IMR-90 (cell line): ENCODE results near the gene GATD1. TPM values are rescaled to one million over a fixed set of nuclear protein-coding genes. Genes with fewer than 3 reads are reported as not detected.

ENCODE experiments used
- ATAC-seq: fragments of 200-7000 bp; cut with Tn5 transposase; 2 replicates; pipeline ENCODE4 v1.9.1; 2020; ENCODE audit warnings: low read depth, mild to moderate bottlenecking, moderate library complexity
- BruUV-seq: library from RNA; stranded (reverse); fragments of 400-500 nt; replicated peaks from 2 replicates; lab custom pipeline; 2021; lab: Mats Ljungman, UMichigan
- CTCF ChIA-PET: fragments of 300-600 bp; formaldehyde crosslinking; extraction: SDS; loops from one replicate; lab custom pipeline; 2021; ENCODE audit warnings: antibody characterized with exemption; lab: Yijun Ruan, JAX
- POLR2A ChIA-PET: fragments of 300-600 bp; sonication (Branson Sonifier 250); formaldehyde crosslinking; loops from one replicate; lab custom pipeline; 2022; ENCODE audit warnings: antibody characterized with exemption; ENCODE audit not compliant: unreplicated experiment; lab: Charles Lee
- DNase-seq: peaks from one replicate; pipeline ENCODE4 v3.0.0; 2013
- H2AFZ ChIP-seq: replicated peaks from 2 replicates; pipeline ENCODE3; 2013; ENCODE audit warnings: low read length, mild to moderate bottlenecking; ENCODE audit not compliant: poor library complexity
- H2AK5ac ChIP-seq: 2 replicates; pipeline ENCODE4 v1.6.1; 2013; ENCODE audit warnings: low read depth, low read length, inconsistent platforms
- H2AK9ac ChIP-seq: replicated peaks from 2 replicates; pipeline ENCODE3; 2013; ENCODE audit warnings: mild to moderate bottlenecking, low read depth, low read length, moderate library complexity; ENCODE audit not compliant: poor library complexity
- H2BK120ac ChIP-seq: 2 replicates; pipeline ENCODE4 v1.6.1; 2013; ENCODE audit warnings: low read depth, low read length, inconsistent platforms
- H2BK15ac ChIP-seq: 3 replicates; pipeline ENCODE4 v1.6.1; 2013; ENCODE audit warnings: low read depth, low read length, inconsistent platforms
- H2BK20ac ChIP-seq: 2 replicates; pipeline ENCODE4 v1.6.1; 2013; ENCODE audit warnings: low read depth, mild to moderate bottlenecking, inconsistent platforms, low read length, moderate library complexity
- H2BK5ac ChIP-seq: 2 replicates; pipeline ENCODE4 v1.6.1; 2013; ENCODE audit warnings: mild to moderate bottlenecking, low read depth, low read length, inconsistent platforms; ENCODE audit not compliant: poor library complexity, severe bottlenecking
- H3K14ac ChIP-seq: replicated peaks from 2 replicates; pipeline ENCODE4 v1.6.1; 2013; ENCODE audit warnings: low read depth, low read length, inconsistent platforms
- H3K18ac ChIP-seq: 2 replicates; pipeline ENCODE4 v1.6.1; 2013; ENCODE audit warnings: low read depth, low read length, control low read depth
- H3K23ac ChIP-seq: 2 replicates; pipeline ENCODE4 v1.6.1; 2013; ENCODE audit warnings: low read depth, low read length, inconsistent platforms
- H3K27ac ChIP-seq: 2 replicates; pipeline ENCODE4 v1.5.1; 2013; ENCODE audit warnings: mild to moderate bottlenecking, control low read depth, low read length; ENCODE audit not compliant: insufficient read depth
- H3K27me3 ChIP-seq: 2 replicates; pipeline ENCODE4 v1.6.1; 2013; ENCODE audit warnings: low read length; ENCODE audit not compliant: control insufficient read depth, insufficient read depth
- H3K36me3 ChIP-seq: 2 replicates; pipeline ENCODE4 v1.6.1; 2013; ENCODE audit warnings: low read length, mixed read lengths; ENCODE audit not compliant: control insufficient read depth, insufficient read depth
- H3K4ac ChIP-seq: 2 replicates; pipeline ENCODE4 v1.6.1; 2013; ENCODE audit warnings: low read depth, low read length, inconsistent platforms
- H3K4me1 ChIP-seq: 2 replicates; pipeline ENCODE4 v1.6.1; 2013; ENCODE audit warnings: low read length, mixed read lengths; ENCODE audit not compliant: control insufficient read depth, insufficient read depth
- H3K4me2 ChIP-seq: 2 replicates; pipeline ENCODE4 v1.6.1; 2013; ENCODE audit warnings: low read depth, mild to moderate bottlenecking, control low read depth, low read length, moderate library complexity
- H3K4me3 ChIP-seq: 2 replicates; pipeline ENCODE4 v1.5.1; 2013; ENCODE audit warnings: low read depth, mild to moderate bottlenecking, control low read depth, low read length, moderate library complexity; ENCODE audit not compliant: insufficient read depth
- H3K56ac ChIP-seq: 2 replicates; pipeline ENCODE4 v1.6.1; 2013; ENCODE audit warnings: low read length, inconsistent platforms; ENCODE audit not compliant: insufficient read depth; ENCODE audit errors: extremely low read depth
- H3K79me1 ChIP-seq, 2 experiments: 2 replicates each; pipeline ENCODE4 v1.6.1; 2013; ENCODE audit warnings: low read length in 2 of 2, inconsistent platforms in 1 of 2, low read depth in 1 of 2
- H3K9ac ChIP-seq: 2 replicates; pipeline ENCODE4 v1.6.1; 2013; ENCODE audit warnings: low read depth, low read length, control low read depth
- H3K9me1 ChIP-seq: 2 replicates; pipeline ENCODE4 v1.6.1; 2013; ENCODE audit warnings: low read length, inconsistent platforms; ENCODE audit not compliant: insufficient read depth
- H3K9me3 ChIP-seq: 2 replicates; pipeline ENCODE4 v1.6.1; 2013; ENCODE audit warnings: low read length; ENCODE audit not compliant: control insufficient read depth, insufficient read depth
- H4K20me1 ChIP-seq: 2 replicates; pipeline ENCODE4 v1.6.1; 2013; ENCODE audit warnings: low read length, inconsistent platforms; ENCODE audit not compliant: insufficient read depth
- H4K5ac ChIP-seq: 2 replicates; pipeline ENCODE4 v1.6.1; 2013; ENCODE audit warnings: mild to moderate bottlenecking, low read depth, low read length, control low read depth
- H4K8ac ChIP-seq, 2 experiments: 2 replicates each; pipeline ENCODE4 v1.6.1; 2013; ENCODE audit warnings: low read depth in 2 of 2, low read length in 2 of 2, control low read depth in 1 of 2, inconsistent platforms in 1 of 2
- H4K91ac ChIP-seq: 2 replicates; pipeline ENCODE4 v1.6.1; 2013; ENCODE audit warnings: low read depth, low read length, inconsistent platforms; ENCODE audit not compliant: insufficient read depth
- BHLHE40 ChIP-seq: fragments of 150-350 bp; IDR thresholded peaks from 2 replicates; pipeline ENCODE4 v1.6.1; 2016; ENCODE audit warnings: mild to moderate bottlenecking, low read depth, low read length
- CEBPB ChIP-seq: IDR thresholded peaks from 2 replicates; pipeline ENCODE4 v1.6.1; 2012; ENCODE audit warnings: low read depth, low read length, improper control_type of control experiment
- CHD1 ChIP-seq: IDR thresholded peaks from 2 replicates; pipeline ENCODE4 v1.6.1; 2012; ENCODE audit warnings: low read depth, low read length, improper control_type of control experiment
- CTCF ChIP-seq: conservative IDR thresholded peaks from 2 replicates; pipeline ENCODE4 v1.5.1; 2012; ENCODE audit warnings: mild to moderate bottlenecking, low read depth, low read length, improper control_type of control experiment
- ELK1 ChIP-seq: fragments of 150-350 bp; IDR thresholded peaks from 2 replicates; pipeline ENCODE4 v1.6.1; 2016; ENCODE audit warnings: low read depth, mild to moderate bottlenecking, low read length, moderate library complexity, borderline replicate concordance
- FOS ChIP-seq: fragments of 150-350 bp; IDR thresholded peaks from 2 replicates; pipeline ENCODE4 v1.6.1; 2016; ENCODE audit warnings: low read depth, low read length
- MAFK ChIP-seq: IDR thresholded peaks from 2 replicates; pipeline ENCODE4 v1.6.1; 2012; ENCODE audit warnings: low read depth, low read length, improper control_type of control experiment
- MAZ ChIP-seq: IDR thresholded peaks from 2 replicates; pipeline ENCODE4 v1.6.1; 2012; ENCODE audit warnings: low read depth, mild to moderate bottlenecking, low read length, improper control_type of control experiment, moderate library complexity, borderline replicate concordance
- NFE2L2 ChIP-seq: fragments of 150-350 bp; IDR thresholded peaks from 2 replicates; pipeline ENCODE4 v1.6.1; 2016; ENCODE audit warnings: low read depth, mild to moderate bottlenecking, low read length
- POLR2A ChIP-seq: IDR thresholded peaks from 2 replicates; pipeline ENCODE4 v1.6.1; 2012; ENCODE audit warnings: mild to moderate bottlenecking, low read depth, low read length
- RAD21 ChIP-seq: IDR thresholded peaks from 2 replicates; pipeline ENCODE4 v1.6.1; 2012; ENCODE audit warnings: low read length, improper control_type of control experiment
- RCOR1 ChIP-seq: IDR thresholded peaks from 2 replicates; pipeline ENCODE4 v1.6.1; 2012; ENCODE audit warnings: mild to moderate bottlenecking, low read length, improper control_type of control experiment; ENCODE audit not compliant: insufficient replicate concordance
- RFX5 ChIP-seq: IDR thresholded peaks from 2 replicates; pipeline ENCODE4 v1.8.0; 2012; ENCODE audit warnings: low read depth, mild to moderate bottlenecking, low read length, moderate library complexity
- SMC3 ChIP-seq: fragments of 150-350 bp; IDR thresholded peaks from 2 replicates; pipeline ENCODE4 v1.6.1; 2016; ENCODE audit warnings: low read depth, mild to moderate bottlenecking, antibody characterized with exemption, low read length, moderate library complexity
- USF2 ChIP-seq: fragments of 150-350 bp; IDR thresholded peaks from 2 replicates; pipeline ENCODE4 v1.6.1; 2017; ENCODE audit warnings: mild to moderate bottlenecking, antibody characterized with exemption, low read length, low read depth
- WGBS, 2 experiments: methylation state at CpG; one replicate each; pipeline versions ENCODE4 v1.1.5 to v1.1.7; 2013; ENCODE audit warnings: missing lambda C conversion rate in 2 of 2; ENCODE audit not compliant: insufficient read length in 1 of 2; ENCODE audit errors: extremely low coverage in 2 of 2; 5-methylcytosine and 5-hydroxymethylcytosine counted together
- dilution Hi-C: fragments of 300-500 bp; cut with HindIII; formaldehyde crosslinking; loops from one replicate; pipeline ENCODE4 v1.14.3; 2018; ENCODE audit warnings: low sequenced_read_pairs; ENCODE audit not compliant: unreplicated experiment
- in situ Hi-C: fragments of 300-500 bp; cut with MboI; formaldehyde crosslinking; loops from 3 replicates; pipeline ENCODE4 v1.14.3; 2019; ENCODE audit warnings: low sequenced_read_pairs, inconsistent platforms, mixed read lengths
- intact Hi-C: fragments of 100-400 bp; cut with micrococcal nuclease; formaldehyde crosslinking; loops from 2 replicates; pipeline ENCODE4 v1.10.0; 2022
- polyA plus RNA-seq, 3 experiments: library from polyadenylated mRNA; depleted of rRNA; stranded (reverse); fragments of >200 nt; gene quantifications; 2 replicates each; pipeline ENCODE4 v1.2.3, GENCODE V29; 2012; ENCODE audit warnings: low replicate concordance in 1 of 3
- total RNA-seq: library from RNA; depleted of rRNA; stranded (reverse); fragments of >200 nt; gene quantifications from 2 replicates; pipeline ENCODE4 v1.2.3, GENCODE V29; 2012

Gene GATD1
- total and polyA plus RNA-seq, 2 of the 4 experiments (the other 2 are of a cell fraction), result 3.0 to 52.5 TPM

DNA sequence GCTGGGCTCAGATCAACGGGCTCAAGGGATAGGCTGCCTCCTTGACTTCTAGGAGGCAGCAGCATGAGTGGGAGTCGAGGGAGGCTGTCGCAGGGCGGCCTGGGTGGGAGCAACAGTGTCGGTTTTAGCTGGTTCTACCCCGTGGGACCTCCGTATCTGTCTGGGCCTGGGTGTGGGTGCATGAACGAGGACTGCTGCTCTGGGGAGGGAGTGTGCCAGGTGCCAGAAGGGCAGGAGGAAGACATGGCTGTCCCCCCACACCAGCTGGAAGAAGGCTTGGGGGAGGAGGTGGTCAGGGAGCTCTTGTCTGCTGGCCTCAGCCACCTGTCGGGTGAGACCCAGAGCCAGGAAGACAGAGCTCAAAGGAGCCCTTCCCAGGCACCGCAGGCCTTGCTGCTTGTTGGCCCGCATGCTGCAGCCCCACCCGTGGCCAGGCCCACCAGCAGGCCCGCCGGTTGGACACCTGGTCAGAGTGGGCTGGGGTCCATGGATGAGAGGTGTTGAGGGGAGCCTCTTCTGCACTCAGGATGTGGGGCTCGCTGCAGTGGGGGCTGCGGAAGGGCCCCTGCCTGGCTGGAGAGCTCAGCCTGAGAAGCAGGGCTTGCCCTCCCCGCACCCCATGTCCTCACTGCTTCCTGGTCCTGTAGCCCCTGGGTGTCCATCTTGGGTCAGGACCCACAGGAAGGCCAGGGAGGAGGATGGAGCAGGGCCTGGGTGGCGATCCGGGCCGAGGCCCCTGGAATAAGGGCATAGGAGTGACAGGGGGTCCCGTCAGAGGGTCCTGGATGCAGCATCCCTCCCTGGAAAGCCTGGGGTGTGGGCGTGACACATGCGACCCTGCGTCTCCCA is 9.2 kb upstream of the GATD1 start:
- Histone ChIP-seq H2BK20ac (no peak overlapping the region), H2AFZ (no peak overlapping the region), H2BK120ac (no peak overlapping the region), H3K56ac (no peak overlapping the region), H4K91ac (no peak overlapping the region), H2AK9ac (peak overlapping the region; percentile 1), H3K27me3 (no peaks in the 10 kb centered on the region), H3K23ac (no peak overlapping the region), H3K4me1 (peaks cover 11% of the 10 kb centered on the region), H3K4me3 (no peak overlapping the region), H3K27ac (no peak overlapping the region), H3K36me3 (0 out of 2 replicates have a peak, but pooled peaks cover 2% of the 10 kb centered on the region), H4K8ac (no peak overlapping the region), H4K20me1 (peaks cover 16% of the 10 kb centered on the region), H3K18ac (no peak overlapping the region), H2AK5ac (no peak overlapping the region), H3K4ac (no peak overlapping the region), H3K4me2 (no peak overlapping the region), H2BK15ac (no peak overlapping the region), H3K9ac (no peak overlapping the region), H3K79me1 (peaks cover 0 to 15% of the 10 kb centered on the region in 2 experiments; a peak in 2 of 4 replicates), H3K9me1 (no peaks in the 10 kb centered on the region), H3K14ac (no peak overlapping the region), H4K5ac (no peak overlapping the region), H3K9me3 (no peaks in the 10 kb centered on the region), H2BK5ac (no peak overlapping the region)
- WGBS, 2 experiments, result 93% methylated on average over 10 of the region's 24 CpGs; no CpG with 5 or more reads in 1 of the 2 experiments
- DNase-seq (no peak), ATAC-seq (no peak)
- dilution Hi-C loops (no loop called here), in situ Hi-C loops (no loop called here), intact Hi-C loops (no loop called here)
- POLR2A ChIA-PET, result no interaction called here
- CTCF ChIA-PET, result no interaction called here
- no TSS peak for BruUV-seq
- no peak for TF ChIP-seq POLR2A
- TF ChIP-seq RAD21, result no peak
- TF ChIP-seq BHLHE40, result no peak
- no peak for TF ChIP-seq CTCF
- no peak for TF ChIP-seq MAZ
- no peak for TF ChIP-seq RCOR1
- TF ChIP-seq CHD1, result no peak
- TF ChIP-seq FOS, result no peak
- no peak for TF ChIP-seq MAFK
- no peak for TF ChIP-seq SMC3
- TF ChIP-seq ELK1, result no peak
- TF ChIP-seq USF2, result no peak
- no peak for TF ChIP-seq CEBPB
- no peak for TF ChIP-seq RFX5
- no peak for TF ChIP-seq NFE2L2
